Measurements from ENCODE around the gene KIF26B.

- TF ChIP-seq CTCF (IDR thresholded peaks at IDR 0.05; ENCODE audit: low read depth, low read length) = no peak
- TF ChIP-seq POLR2A (IDR thresholded peaks at IDR 0.05; ENCODE audit: extremely low read depth, insufficient read length) = no peak
- no peak for TF ChIP-seq MAX (IDR thresholded peaks at IDR 0.05; ENCODE audit: low read depth, low read length)
These were observed 566.7 kb downstream of the KIF26B start for GRCh38 chr1:245721488-245721887.

All from NB4 (cell line).